ENCODE data around the gene SIK3. TPM values are rescaled to one million over a fixed set of nuclear protein-coding genes. Genes with fewer than 3 reads are reported as not detected.
"Not testable (repeated sequence)": the region's sequence is repeated elsewhere in the genome, so short reads cannot be mapped to it uniquely, and the experiment has no call there.

The SIK3 gene
- total RNA-seq, 1 donor from 2014 or later: 32.0 TPM

DNA sequence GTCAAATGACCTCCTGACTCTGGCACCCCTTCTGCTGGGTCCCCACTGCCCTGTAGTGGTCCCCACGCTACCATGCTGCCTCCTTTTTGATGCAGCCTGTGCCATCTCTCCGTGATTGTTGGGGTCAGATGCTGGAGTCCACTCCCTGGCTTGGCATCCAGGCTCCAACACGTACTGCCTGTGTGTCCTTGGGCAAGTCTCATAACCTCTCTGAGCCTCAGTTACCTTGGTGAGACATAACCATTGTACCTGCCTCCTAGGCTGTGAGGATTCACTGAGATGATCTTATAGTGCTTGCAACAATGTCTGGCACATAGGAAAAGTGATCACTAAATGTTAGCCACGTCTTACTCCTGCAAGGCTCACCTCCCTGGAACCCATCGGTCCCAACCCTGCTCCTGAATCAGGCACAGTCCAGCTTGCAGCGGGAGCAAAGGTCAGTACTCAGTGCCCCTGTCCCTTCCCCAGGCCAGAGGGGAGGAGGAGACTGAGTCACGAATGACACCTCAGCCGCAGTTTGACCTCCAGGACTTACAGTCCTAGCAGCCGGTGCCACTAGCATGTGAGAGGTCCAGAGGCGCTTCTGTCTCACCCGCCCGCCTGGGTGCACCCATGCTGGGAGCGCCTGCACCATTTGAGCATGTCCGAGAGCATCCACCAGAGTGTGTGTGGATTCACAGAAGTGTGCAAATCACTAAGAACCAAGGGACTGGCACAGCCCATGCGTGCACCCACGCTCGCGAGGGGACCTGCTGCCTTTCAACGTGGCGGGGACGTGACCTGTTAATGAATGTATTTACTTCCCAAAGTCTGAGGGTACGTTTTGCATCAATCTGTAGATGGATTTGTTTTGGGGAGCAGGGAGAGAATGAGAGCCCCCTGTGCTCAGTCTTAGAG is 272.1 kb downstream of the SIK3 start:
- no peak for DNase-seq

DNA sequence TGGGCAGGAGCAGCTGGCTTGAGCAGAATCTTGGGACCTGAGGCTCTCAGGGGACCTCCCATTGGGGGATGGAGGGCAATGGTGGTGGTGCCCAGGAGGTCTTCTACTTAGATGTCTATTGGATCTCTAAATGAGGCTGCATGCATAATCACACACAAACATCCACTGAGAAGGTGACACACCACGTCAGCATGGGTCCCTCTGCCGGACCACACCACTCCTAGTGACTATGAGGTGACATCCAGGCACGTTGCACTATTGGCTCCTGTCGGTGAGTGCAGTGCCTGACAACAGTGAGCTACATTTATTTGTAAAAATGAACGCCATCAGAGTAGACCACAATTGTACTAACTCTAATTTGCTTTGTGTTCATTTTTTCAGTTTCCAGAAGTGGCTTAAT is 272.8 kb downstream of the SIK3 start:
- DNase-seq: no peak

DNA sequence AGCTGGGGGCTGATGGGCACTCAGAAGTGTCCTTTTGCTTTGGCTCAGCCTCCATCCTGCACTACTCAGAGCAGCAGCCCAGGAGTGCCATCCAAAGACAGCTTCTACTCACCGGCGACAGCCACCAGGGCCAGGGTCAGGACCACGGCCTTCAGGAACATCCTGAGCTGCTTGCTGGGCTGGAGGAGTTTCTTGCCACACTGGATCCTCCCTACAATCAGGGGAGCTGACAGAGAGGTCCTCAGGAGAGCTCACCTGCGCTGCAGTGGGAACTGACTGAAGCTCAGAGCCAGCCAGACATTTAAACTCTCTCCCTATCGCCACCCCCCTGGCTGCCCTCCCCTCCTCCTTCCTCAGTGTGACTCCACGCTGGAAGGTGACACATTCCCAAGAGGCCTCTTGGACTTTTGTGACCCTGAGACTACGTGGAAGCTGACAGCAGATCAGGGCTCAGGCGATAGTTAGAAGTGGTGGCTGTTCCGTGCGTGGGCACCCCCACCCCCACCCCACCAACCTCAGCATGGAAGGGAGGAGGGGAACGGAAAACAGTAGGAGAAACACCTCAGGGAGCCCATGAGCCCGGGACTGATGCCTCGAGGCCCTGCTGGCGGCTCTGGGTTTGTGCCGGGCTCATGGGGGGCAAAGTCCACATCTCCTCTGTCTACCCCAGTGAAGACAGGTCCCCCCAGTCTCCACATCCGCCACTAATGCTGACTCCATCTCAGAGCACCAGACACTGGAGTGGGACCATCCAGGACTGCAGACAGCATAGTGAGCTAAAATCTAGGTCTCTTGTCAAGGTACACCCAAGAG is 275.0 kb downstream of the SIK3 start, which contains the start of gene APOA4:
TSS of gene APOA4 (minus strand) at position 274 of the 813 bp plus-strand sequence. CDS start at position 161, 113 bp downstream.
- DNase-seq: no peak

- no peak for DNase-seq
Measured at GRCh38 chr11:116822575-116822974, 275.7 kb downstream of the SIK3 start.

- no peak for DNase-seq
Measured at GRCh38 chr11:116821050-116821918, 276.9 kb downstream of the SIK3 start.

GRCh38 chr11:116819049-116819448 is 279.2 kb downstream of the SIK3 start:
- no peak for DNase-seq

- no peak for DNase-seq
Measured at GRCh38 chr11:116814502-116814901, 283.7 kb downstream of the SIK3 start.

GRCh38 chr11:116813781-116814471 is 284.3 kb downstream of the SIK3 start:
- no peak for DNase-seq

DNA sequence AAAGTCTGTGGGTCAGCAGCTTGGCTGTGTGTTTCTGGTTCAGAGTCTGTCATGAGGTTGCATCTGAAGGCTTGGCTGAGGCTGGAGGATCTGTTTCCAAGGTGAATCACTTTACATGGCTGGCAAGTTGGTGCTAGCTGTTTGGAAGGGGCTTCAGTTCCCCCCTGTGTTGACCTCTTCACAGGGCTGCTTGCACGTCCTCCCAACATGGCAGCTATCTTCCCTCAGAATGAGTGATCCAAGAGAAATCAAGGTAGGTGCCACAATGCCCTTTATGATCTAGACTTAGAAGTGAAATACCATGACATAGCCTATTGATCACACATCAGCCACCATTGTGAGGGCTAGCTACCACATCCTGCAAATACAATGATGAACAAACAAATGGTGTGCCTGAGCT is 285.1 kb downstream of the SIK3 start:
- no peak for DNase-seq

GRCh38 chr11:116812109-116812508 is 286.1 kb downstream of the SIK3 start:
- DNase-seq: no peak

DNA sequence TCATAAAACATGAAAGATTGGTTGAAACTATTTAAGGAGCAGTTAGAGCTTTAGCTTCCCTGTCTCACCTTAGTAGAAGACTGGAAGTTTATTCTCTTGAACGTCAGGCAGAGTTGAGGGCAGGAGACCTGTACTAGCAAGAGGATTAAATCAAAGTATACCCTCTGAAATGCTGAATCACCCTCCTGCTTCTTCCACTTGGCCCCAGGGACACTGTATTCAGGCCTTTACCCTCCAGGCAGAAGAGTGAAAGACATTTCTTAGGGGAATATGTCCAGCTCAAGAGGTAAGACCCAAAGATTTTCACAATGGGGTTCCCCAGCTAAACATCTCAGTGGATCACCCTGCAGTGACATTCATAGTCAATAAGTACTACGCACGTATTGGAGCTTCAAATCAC is 287.0 kb downstream of the SIK3 start:
- no peak for DNase-seq

GRCh38 chr11:116808262-116809175 is 289.7 kb downstream of the SIK3 start:
- no peak for DNase-seq

DNA sequence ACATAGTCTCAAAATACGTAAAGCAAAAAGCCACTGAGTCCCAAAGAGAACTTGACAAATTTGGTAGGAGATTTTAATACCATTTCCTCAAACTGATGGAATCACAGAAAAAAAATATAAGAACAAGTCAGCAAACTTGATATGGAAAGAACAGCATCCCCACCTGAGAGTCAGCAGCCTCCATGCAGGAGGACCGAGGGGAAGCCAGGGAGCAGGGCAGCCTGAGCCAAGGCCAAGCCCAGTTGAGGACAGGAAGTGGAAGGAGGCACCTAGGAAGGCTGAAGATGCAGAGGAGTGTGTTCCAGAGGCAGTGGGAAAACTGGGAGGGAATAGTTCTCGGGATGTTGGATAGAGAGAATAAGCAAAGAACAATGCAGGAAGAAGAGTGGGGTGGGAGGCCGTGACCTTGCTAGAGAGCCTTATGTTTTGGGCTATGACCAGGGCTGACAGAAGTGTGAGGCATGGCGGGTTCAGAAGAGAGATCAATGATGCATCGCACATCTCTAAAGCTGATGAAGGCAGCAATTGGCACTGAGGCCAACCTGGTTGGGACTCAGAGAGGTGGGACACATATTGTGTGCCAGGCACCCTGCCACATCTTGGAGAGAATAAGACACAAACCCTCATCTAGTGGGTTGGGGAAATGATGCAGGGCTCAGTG is 290.5 kb downstream of the SIK3 start:
- no peak for DNase-seq

GRCh38 chr11:116804001-116804400 is 294.2 kb downstream of the SIK3 start:
- DNase-seq: no peak

GRCh38 chr11:116801662-116802061 is 296.6 kb downstream of the SIK3 start:
- not testable (repeated sequence) for DNase-seq

- DNase-seq: no peak
Measured at GRCh38 chr11:116800610-116801009, 297.6 kb downstream of the SIK3 start.

DNA sequence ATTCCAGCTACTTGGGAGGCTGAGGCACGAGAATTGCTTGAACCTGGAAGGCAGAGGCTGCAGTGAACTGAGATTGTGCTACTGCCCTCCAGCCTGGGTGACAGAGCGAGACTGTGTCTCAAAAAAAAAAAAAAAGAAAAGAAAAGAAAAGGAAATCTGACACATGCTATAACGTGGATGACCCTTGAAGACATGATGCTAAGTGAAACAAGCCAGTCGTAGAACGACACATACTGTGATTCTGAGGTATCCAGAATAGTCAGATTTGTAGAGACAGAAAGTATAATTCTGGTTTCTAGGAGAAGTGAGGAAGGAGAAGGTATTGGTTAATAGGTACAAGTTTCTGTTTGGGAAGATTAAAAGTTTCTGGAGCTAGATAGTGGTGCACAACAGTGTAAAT is 299.9 kb downstream of the SIK3 start:
- DNase-seq: no peak

DNA sequence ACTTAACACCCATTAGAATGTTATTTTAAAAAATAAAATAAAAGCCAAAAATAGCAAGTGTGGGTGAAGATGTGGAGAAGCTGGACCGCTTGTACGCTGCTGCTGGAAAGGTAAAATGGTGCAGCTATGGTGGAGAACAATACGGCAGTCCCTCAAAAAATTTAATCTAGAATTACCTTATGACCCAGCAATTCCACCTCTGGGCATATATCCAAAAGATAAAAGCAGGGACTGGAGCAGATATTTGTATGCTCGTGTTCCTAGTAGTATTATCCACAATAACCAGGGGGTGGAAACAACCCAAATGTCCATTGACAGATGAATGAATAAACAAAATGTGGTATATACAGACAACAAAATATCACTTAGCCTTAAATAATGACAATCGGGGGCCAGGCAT is 300.4 kb downstream of the SIK3 start:
- DNase-seq: no peak

GRCh38 chr11:116796548-116796947 is 301.7 kb downstream of the SIK3 start:
- no peak for DNase-seq

GRCh38 chr11:116794851-116795250 is 303.4 kb downstream of the SIK3 start:
- DNase-seq: no peak

Measured in tongue (tissue), 2 donors.